Cerebellar nuclear complex (tissue), 1 donor: ENCODE measurements around the gene CCDC61.

Experiments used
- DNase-seq, 2 experiments: peaks; one replicate each; lab custom pipeline; 2025; lab: John Stamatoyannopoulos, UW

The CCDC61 gene

DNA sequence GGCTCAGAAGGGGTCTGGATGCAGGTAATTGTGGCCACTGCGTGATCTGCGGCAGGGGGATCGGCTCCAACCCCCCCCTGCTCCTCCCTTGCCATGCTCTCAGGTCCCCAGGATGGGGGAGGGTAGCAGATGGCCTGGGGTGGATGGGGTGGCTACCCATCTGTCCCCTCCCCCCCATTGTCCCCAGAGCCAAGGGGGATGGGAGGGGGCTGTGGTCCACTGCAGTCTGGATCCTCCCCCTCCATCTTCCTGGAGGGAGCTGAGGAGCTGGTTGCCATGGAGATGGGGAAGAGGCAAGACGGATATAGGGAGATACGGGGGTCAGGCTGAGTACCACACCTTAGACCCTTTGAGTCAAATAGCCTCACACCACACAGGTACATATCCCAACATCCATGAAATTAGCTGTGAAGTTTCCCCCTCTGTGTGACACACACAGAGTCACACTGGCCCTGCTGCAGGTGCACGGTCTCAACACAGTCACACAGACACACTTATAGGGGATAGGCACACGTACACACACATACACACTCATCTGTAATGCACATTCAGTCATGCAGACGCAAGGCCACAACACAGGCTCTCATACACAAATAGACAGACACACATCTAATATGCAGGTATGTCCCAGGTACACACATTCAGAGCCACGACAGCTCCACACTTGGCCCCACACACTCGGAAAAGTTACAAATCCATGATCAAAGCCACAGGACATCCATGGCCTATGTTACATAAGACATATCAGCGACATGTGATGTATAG lies 19.8 kb upstream of the CCDC61 start:
- no peak for DNase-seq

DNA sequence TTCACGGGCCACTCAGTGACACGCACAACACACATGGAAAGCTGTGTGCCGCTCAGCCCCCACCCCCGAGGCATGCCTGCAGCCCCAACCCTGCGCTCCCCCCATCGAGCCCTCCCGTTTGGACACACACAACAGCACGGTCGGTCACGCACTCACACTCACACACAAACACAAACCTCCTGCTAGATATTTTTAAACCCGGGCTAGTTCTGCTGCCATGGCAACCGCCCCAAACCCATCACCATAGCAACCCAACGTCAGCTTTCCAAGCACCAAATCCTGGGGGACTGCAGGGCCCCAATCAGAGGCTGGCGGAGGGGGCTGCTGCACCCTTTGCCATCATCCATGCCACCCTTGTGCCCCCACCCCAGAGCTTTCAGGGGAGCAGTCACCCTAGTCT lies 19.1 kb upstream of the CCDC61 start:
- DNase-seq = no peak

DNA sequence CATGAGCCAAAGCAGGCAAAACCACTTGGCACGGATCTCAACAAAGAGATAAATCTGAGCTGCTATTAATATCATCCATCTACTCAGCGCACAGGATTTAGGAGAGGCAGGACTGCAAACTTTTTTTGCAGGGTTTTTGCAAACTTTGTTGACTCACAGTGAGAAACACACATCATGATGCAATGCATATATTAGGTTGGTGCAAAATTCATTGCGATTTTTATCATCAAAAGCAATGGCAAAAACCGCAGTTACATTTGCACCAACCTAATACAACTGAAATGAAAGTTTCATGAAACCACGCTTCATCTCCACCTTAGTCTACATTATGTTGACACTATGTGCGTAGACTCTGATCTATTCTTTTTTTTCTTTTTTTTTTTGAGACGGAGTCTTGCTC lies 17.1 kb upstream of the CCDC61 start:
- DNase-seq = no peak

DNA sequence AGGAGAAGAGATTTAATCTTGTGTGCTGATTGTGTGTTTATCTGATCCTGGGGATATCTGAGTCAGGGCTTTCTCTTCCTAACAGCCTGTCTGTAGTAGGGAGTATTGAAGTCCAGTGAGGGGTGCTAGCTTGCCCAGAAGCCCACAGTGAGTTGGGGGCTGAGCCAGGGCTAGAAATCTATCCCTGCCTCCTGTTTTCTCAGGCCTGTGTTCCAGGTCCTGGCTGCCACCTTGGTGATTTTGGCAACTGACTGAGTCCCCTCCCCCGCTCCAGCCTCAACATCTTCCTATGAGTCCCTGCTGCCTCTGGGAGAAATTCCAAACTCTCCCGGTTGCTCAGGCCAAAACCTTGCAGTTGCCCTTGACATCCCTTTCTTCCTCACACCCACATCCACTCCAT lies 13.9 kb upstream of the CCDC61 start:
- no peak for DNase-seq

DNA sequence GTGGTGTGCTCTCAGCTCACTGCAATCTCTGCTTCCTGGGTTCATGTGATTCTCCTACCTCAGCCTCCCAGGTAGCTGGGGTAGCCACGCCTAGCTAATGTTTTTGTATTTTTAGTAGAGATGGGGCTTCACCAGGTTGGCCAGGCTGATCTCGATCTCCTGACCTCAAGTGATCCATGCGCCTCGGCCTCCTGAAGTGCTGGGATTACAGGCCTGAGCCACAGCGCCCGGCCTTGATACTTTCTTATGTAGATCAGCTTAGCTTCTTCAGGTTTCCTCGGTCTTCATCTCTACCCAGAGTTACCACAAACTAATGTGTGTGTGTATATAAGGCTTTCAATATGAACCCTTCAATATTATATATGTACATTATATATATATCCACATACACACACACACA lies 9.9 kb upstream of the CCDC61 start:
- DNase-seq = no peak

DNA sequence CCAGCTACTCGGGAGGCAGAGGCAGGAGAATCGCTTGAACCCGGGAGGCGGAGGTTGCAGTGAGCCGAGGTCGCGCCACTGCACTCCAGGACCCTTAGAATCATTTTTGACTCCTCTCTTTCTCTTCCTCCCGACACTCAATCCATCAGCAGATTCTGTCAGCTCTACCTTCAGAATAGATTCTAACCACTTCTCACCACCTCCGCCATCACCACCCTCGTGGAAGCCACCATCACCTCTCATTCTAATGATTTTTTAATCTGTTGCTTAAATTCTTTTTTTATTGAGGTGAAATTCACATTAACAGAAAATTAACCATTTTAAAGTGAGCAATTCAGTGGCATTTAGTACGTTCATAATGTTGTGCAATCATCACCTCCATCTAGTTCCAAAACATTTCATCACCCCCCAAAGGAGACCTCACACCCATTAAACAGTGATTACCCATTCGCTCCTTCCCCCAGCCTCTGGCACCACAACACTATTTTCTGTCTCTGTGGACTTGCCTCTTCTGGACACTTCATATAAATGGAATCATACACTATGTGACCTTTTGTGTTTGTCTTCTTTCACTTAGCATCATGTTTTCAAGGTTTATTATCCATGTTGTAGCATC lies 5.0 kb upstream of the CCDC61 start:
- no peak for DNase-seq

DNA sequence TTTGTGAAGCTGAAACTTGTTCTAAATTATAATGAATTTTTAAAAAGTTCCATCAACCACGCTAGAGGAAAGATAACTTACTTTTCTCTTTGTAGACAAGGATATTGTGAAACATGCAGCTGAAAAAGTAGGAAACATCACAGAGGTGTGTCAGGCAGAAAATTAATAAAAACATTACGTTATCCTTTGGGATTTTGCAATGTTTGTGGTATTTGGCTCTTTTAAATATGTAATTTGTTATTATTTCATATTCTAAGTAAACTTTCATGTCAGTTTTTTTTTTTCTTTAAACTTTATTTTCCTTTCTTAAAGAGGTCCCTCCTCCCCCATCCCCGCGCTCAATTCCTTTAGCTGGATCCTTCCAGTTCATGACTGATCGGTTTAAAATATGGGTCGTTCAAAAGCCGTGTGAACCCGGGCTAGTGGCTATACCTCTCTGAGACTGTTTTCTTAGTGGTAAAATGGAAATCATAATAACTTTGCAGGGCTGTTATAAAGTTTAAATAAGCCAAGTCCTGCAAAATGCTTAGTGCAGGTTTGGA lies 740 bp upstream of the CCDC61 start:
- no peak for DNase-seq

DNA sequence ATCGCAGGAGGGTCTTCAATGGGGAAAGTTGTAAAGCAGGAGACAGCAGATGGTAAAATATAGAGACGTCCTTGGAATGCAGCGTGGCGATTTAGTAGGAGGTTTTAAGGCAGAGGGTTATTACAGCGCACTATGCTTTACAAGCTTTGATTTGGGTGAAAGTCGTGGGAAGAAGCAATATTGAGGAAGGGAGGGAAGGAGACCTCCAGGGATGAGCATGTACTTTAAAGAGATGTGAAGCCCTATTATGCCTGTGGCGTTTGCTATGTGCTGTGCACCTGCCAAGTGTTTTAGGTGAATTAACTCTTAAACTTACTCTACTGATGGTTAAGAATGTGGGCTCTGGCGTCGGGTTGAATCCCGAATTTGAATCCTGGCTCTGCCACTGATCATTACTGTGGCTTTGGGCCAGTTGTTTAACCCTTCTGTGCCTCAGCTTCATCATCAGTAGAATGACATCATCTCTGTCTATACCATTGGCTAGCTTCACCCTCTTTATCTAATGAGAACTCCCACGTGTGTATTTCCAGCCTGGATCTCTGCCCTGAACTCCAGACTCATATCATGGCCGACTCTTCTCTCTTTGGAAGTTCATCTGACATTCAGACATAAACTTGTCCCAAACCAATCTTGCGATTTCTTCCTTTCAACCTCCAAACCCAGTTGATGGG lies 583 bp downstream of the CCDC61 start:
- DNase-seq = no peak

DNA sequence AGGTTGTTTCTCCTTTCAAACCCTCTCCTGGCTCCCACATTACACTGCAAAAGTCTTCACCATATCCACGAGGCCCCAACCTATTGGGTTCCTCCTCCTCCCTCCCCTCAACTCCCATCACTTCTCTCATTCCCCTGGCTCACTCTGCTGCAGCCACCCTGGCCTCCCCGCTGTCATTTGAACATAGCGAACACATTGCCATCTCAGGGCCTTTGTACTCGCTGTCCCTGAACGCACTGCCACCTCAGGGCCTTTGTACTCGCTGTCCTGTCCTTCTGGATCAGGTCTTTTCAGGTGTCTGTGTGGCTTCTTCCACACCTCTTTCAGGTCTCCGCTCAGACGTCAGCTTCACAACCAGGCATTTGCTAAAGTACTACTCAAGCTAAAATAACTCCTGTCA lies 1.7 kb downstream of the CCDC61 start:
- DNase-seq = no peak

DNA sequence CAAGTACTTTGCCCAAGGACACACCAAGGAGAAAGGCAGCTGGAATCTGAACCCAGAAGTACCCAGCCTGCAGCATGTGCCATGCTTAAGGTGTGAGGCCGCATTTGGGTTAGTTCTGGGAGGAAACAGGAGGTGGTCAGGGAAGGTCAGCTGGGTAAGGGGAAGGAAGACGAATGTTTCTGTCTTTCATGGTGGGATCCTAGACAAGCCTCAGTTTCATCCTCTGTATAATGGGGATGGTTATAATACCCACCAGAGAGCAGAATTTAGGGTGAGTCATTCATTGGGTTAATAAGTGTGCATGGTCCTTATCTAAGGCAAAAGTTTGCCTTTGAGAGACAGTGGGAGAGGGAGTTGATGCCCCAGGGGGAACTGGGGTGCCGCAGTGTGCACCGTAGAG lies 3.6 kb downstream of the CCDC61 start:
- no peak for DNase-seq

DNA sequence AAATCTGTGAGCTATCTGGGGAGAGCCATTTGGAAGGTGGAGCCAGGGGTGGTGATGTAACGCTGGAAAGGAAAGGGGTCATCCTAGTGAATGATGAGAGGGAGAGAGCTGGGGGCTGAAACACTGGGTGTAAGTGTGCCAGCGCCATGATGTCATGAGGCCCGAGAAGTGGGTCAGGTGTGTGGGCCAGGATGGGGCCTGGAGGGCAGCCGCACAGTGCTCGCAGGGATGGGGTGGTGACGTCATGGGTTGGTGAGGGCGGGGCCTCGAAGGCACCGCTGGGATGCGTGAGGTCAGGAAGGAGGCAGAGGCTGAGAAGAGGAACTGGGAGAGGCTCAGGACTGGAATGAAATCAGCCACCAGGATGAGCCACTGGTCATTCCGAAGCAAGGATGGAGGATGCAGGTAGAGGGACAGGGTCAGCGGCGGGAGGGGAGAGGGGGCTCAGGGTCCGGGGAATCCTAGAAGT lies 4.4 kb downstream of the CCDC61 start:
- DNase-seq = peak; percentile 48 to 82

DNA sequence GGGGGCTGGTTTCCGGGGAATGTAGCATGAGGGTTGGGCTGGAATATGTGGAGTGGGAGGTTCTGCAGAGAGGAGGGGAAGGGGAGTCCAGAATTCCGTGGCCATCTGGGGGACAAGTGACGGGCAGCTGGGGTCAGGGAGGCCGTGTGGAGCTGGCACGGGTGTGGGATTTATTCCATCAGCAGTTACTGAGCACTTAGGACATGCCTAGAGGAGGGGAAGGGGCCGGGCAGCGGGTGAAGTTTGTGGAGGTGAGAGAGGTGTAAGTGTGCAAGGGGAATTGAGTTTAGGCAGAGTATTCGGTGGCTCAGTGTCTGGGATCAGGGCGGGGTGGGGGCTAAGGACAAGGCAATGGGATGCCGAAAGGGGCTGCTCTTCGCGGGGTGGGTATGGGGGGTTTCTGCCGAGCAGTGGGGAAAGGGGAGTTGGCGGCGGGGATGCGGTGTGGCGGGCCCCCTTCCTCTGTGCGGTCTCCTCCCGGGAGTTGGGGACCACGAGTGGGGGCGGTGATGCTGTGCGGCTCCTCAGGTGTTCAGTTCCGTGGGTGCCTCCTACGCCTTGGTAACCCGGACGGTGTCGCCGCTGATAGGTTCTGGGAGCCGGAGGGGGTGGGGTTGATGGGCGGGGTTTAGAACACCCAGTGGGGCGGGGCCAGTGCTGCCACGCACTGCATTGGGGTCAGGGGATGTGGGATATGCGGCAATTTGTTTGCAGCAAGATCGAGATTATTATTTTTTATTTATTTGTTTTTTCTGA lies 5.4 kb downstream of the CCDC61 start:
- DNase-seq = peak in 1 of 2 experiments; percentile 53

DNA sequence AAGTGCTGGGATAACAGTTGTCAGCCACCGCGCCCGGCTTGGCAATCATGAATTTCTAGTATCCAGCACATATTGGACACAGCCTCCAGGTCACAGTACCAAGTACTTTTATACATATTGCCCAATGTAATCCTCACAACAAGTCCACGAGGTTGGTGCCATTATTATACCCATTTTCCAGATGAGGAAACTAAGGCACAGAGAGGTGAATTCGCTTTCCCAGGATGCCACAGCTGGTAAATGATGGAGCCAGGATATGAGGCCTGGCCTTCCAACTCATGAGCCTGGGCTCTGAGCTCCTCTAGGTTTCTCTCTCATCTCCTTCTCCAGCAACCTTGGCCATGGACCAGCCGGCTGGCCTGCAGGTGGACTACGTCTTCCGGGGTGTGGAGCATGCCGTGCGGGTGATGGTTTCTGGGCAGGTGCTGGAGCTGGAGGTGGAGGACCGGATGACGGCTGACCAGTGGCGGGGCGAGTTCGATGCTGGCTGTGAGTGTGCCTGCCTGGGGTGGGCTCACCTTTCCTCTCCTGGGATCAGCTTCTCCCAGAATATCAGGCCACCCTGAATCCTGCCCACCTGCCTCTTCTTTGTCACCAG lies 7.5 kb downstream of the CCDC61 start:
- no peak for DNase-seq

DNA sequence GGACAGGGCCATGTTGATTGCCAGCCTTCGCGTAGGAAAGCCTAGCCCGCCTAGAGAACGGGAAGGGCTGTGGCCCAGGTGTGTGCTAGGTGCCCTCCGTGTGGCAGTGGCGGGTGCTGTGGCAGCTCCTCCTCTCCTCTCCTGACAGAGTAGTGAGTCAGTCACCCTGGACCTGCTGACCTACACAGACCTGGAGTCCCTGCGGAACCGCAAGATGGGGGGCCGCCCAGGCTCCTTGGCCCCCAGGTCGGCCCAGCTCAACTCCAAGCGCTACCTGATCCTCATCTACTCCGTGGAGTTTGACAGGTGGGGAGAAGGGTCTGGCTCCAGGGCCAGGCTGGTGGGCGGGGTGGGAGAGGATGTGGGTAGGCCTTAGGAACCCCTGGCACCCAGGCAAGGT lies 11.1 kb downstream of the CCDC61 start:
- DNase-seq = no peak

DNA sequence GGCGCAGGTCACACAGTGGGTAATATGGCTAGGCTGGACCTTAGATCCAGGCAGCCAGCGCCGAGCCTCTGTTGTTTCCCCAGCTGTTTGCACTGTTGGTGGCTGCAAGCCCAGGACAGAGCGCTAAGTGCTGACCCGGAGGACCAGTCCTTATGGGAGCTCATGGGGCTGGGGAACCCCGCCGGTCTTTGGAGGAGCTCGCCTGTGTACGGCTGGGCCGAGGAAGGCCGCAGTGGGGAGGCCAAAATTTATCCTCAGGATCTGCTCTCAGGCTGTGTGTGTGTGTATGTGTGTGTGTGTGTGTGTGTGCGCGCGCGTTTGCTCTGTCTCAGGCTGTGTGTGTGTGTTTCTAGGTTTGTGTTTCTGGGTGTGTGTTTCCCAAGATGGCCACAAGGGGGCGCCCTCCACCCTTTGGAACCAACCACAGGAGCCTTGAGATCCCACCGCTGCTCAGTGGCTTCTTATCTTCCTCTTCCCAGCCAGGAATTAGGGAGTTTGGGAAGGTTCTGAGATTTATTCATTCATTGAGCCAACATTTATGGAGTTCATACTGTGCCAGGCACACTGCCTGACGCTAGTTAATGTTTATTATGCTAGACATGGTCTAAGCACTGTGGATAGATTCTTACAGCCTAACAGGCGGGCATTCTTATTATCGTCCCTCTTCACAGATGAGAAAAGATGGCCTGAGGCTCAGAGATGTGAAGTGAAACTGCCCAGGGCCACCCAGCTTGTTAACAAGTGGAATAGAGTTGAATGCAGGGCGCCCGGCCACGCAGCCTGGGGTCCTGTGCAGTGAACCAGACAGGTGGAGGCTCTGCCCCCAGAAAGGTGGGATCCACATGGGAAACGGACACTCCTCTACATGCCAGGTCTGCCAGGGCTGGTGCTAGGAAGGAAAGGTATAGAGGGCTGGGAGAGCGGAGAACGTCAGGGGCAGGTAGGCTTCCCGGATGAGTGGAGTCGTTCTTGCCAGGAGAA lies 14.6 kb downstream of the CCDC61 start:
- DNase-seq = peak in 1 of 2 experiments; percentile 28

DNA sequence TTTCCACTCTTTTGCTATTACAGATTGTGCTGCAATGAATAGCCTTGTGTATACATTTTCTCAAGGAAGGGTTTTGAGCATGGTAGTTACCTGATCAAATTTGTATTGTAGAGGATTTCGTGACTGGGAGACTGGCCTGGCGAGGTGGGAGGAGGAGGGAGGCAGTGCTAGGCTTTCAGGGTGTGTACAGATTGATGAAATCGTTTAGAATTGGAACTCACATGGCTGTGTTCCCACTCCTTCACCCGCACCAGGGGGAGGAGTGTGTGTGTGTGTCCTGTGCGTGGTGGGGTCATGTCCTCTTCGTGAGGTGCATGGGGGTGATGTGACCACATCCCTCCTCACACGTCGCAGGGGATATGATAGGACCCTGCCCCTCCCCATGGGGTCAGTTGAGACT lies 19.3 kb downstream of the CCDC61 start:
- no peak for DNase-seq

DNA sequence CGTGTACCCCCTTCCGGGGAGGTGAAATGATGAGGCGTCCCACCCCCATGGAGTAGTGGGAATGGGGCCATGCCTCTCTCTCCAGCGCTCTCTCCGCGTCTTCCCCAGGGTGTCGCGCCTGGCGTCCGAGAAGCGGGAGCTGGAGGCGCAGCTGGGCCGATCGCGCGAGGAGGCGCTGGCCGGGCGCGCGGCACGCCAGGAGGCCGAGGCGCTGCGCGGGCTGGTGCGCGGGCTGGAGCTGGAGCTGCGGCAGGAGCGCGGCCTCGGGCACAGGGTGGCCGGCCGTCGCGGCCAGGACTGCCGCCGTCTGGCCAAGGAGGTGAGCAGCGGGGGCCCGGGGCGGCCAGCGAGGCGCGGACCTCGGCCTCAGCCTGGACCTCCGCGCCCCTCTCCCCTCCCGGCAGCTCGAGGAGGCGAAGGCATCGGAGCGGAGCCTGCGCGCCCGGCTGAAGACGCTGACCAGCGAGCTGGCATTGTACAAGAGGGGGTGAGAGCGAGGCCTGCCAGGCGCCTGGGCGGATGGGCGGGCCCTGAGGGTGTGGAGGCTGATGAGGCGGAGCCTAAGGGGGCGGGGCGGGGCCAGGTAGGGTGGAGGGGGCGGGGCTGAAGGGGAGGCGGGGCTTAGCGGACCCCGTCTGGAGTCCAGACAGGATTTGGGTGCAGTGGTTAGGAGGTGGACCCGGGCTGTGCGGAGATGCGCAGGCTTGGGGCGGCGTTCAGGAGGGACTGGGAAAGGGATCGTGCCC lies 19.8 kb downstream of the CCDC61 start:
- no peak for DNase-seq

DNA sequence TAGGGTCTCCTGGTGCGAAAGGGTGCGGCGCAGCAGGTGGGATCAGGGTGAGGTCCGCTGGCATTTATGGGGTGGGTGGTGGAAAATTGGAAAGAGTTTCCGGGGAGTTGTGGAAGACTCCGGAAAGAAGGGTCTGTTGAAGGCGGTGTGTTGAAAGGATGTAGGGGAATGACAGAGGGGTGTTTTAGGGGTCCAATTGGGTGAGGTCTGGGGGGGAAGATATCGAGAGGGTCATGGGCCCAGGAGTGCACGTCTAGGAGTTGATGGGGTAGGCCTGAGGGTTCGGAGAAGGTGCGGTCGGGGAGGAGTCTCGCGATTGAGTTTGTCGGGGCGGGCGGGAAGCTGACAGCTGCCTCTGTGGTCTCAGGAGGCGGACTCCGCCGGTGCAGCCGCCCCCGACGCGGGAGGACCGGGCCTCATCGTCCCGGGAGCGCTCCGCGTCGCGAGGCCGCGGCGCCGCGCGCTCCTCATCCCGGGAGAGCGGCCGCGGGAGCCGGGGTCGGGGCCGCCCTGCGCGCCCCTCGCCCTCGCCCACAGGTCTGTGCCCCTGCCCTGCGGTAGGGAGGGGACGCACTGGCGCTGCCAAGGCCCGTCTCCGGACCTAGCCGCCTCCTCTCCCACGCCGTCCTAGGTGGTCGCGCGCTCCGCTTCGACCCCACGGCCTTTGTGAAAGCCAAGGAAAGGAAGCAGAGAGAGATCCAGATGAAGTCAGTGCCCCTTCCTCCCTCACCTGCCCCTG lies 20.6 kb downstream of the CCDC61 start:
- DNase-seq = no peak
